CD4-positive, alpha-beta T cell treated with Interleukin-15 for 1 hour (primary cell): ENCODE results near the gene MAGI1.
"Not testable (repeated sequence)": the region's sequence is repeated elsewhere in the genome, so short reads cannot be mapped to it uniquely, and the experiment has no call there.

Experiments used
- DNase-seq: peaks from one replicate; pipeline ENCODE4 v3.0.0-alpha.2; 2020

Gene MAGI1

DNA sequence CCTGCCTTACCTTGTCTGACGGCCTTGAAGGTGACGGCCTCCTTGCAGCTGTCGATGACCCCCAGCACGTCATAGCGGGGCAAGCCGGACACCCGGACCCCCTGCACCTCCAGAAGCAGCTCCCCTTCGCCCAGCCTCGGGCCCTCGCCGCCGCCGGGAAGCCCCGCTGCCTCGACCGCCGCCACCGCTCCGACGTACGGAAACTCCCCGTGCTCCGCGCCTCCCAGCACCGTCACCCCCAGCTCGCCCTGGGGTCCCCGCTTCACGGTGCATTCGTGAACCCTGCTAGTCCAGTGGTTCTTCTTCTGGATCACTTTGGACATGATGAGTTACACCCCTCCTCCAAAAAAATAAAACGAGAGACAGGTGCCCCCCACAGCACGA is 740 bp downstream of the MAGI1 start:
- no peak for DNase-seq

GRCh38 chr3:66037330-66037985 is 1.3 kb downstream of the MAGI1 start:
- DNase-seq, result no peak

DNA sequence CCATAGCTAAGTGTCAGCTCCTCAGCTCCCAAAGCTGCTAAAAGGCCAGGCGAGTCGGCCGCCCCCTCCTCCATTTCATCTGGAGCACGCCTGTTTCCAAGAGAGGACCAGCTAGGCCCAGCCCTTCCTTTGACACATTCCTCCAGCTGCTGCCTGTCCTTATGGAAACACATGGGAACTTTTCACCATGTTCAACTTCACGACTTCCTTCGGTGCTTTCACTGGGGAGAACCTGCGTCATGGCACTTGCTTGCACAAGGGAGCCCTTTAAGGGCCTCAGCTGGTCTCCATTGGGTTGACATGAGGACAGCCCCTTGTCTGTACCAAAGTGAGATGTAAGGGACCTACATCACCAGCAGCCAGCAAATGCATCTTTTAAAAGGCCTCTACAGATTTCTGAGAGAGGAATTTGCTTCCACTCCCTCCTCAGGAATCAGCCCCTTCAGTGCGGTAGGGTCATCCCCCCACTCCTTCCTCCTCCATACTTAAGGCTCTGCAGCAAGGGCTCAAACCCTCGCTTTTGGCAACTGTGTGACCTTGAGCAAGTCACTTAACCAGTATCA is 2.1 kb downstream of the MAGI1 start:
- no peak for DNase-seq

DNA sequence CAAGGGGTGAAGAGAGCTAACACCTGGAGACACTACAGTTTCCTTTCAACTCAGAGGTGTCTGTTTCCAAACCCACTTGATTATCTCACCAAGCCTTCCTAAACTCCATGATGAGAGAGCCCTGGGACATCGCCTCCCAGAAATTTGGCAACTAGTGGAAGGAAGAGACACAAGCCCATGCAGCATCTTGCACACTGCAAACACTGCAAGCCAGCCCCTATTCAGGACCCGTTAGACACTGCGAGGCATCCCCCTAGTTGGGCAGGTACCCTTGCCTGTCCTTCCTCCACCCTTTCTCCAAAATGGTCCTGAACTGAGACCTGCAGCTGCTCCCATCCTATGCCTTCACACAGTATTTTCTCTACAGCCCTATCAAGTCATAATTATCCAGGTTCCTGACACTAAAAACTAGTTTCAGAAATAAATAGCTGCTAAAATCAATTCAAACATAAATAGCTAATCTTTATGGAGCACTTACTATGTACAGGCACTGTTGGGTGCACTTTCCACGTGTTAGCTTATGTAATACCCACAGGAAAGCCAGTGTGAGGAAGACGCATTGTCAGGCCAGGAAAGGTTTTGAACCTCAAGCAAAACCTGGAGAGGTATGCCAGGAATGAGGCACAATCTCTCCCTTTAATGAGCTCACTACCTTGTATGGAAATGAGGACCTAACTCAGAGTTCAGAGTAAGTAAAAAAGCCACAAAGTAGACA is 2.8 kb downstream of the MAGI1 start:
- DNase-seq, result no peak

GRCh38 chr3:66033241-66034138 is 5.2 kb downstream of the MAGI1 start:
- DNase-seq, result no peak

DNA sequence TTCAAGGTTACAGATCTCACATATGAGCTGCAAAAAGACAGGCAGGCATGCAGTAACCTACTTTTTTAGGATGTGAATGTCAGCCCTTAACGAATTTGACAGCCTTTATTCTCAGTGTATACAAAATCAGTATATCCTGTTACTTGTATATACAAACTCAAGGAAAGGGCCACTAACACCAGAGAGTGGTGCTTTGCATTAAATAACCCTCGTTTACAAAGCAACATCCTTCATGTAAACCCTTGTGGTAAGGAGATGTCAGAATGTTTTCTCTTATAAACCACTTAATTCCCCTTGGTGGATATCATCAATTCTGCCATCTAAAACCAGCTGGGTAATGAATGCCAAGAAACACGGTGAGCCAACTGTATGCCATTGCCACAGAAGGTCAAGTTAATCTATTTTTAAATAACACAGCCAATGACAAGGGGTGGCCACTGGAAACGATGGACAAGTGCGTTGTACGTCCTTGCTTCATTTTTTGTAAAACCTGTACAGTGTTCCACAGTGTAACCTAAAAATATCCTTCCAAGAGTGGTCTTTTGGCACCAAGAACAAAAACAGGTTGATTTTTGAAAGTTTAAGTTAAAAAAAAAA is 7.5 kb downstream of the MAGI1 start:
- DNase-seq, result no peak

GRCh38 chr3:66029443-66029842 is 9.3 kb downstream of the MAGI1 start:
- DNase-seq, result no peak

DNA sequence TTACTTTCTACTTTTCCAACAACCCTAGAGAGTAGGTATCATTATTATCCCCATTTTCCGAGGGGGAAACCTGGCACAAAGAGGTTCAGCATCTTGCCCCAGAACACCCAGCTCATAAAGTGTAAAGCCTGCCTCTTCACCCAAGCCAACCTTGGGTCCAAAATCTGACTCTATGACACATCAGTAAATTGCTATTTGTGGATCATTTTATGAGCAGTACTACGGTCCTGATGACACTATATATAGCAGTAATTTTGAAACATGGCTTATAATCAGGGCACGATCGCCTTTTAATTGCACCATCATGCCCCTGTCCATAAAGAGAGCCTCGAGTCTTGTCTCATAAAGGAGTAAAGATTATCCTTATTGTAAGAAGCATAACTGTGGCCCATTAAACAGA is 9.7 kb downstream of the MAGI1 start:
- DNase-seq, result no peak

DNA sequence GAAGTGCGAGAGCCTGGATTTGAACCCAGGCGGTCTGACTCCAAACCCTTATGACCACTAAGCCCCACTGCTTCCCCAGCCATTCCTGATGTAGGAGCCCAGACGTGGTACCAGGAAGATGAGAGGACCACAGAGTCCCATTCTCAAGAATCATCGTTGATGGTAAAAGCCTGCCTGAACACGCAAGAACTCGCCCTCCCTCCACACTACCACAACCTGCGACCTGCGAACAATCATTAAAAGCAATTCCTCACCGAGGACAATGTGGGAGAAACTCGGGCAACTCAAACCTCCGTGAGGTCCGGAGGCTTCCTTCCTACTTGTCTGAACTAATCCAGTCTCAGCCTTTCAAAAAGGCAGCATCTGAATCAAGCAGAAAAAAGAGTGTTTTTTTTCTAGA is 10.3 kb downstream of the MAGI1 start:
- no peak for DNase-seq

- DNase-seq, result not testable (repeated sequence)
These were observed 11.6 kb downstream of the MAGI1 start for GRCh38 chr3:66027099-66027498.

GRCh38 chr3:66023738-66024385 is 14.9 kb downstream of the MAGI1 start:
- DNase-seq, result no peak

- no peak for DNase-seq
These were observed 15.5 kb downstream of the MAGI1 start for GRCh38 chr3:66023229-66023628.

DNA sequence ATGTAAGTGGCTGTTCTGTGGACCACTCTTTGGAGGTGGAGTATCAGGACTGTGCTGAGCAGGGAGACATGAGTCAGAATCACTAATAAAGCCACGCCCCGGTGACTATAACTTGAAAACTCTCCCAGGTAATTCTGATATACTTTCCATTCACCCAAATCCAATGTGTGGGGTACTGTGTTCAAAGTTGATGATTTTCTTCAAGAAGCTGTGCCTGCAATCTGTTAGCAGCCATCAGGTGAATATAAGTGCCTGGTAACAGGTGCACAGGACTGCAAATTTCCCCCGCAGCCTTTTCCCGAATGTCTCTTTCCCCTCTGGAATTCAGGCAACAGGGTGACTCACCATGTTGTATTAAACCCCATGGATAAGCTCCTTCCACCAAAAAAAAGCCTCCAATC is 17.0 kb downstream of the MAGI1 start:
- no peak for DNase-seq

- no peak for DNase-seq
These were observed 18.8 kb downstream of the MAGI1 start for GRCh38 chr3:66019896-66020295.

DNA sequence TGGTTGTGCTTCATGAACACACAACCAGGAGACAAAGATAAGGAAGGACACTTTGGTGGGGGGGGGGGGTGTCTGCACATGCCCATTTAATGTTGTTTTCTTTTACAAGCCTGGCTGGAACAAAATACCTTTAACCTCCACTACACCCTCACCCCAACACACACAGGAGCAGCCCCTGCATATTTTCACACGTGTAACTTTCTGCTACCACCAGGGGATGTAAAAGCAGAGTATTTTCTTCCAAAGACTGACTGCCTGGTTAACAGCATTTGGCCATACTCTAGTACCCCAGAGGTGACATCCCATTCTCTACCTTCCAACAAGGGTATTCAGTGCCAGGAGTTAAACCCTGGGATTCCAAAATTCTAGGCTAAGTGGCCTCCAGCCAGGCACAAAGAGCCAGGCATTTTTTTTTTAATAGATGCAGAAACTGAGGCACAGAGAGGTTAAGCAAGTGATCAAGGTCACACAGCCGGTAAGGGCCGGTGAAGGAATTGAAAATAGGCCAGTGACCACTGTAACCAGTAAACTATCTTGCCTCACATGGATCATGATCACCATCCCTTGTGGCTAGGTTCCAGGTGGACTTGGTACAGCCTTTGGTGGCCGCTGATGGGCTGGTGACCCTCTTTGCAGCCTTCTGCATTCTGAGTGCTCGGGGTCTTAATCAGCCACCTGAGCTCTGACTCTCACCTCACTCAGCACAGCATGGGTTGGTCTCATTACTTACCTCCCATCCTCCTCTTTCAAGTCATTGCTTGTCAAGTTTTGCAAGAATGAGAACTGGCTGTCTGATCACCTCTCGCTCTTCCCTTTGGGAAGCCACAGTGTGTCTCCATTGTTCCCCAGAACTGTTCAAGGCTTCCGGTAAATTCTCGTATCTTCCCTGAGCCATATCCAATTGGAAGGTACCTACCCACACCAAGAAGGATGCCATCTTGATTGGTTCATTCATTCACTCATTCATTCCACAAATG is 20.4 kb downstream of the MAGI1 start:
- no peak for DNase-seq

- no peak for DNase-seq
These were observed 21.1 kb downstream of the MAGI1 start for GRCh38 chr3:66017591-66017990.

DNA sequence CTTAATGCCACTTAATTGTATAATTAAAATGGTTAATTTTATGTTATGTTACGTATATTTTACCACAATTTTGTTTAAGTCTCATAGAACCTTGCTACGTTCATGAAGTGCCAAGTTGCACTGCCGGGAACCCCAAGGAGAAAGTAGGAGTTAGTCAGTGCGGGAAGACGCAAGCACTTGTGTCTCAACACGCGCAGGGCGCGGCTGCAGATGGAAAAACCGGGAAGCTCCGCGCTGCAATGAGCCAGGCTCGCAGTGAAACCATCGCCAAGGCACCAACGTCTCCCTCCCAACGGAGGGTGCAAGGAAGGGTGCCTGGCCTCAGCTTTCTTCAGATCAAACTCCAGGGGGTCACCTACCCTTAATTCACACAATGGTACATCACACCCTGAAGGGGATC is 21.6 kb downstream of the MAGI1 start:
- DNase-seq, result no peak

GRCh38 chr3:66015841-66016240 is 22.9 kb downstream of the MAGI1 start:
- DNase-seq, result no peak

DNA sequence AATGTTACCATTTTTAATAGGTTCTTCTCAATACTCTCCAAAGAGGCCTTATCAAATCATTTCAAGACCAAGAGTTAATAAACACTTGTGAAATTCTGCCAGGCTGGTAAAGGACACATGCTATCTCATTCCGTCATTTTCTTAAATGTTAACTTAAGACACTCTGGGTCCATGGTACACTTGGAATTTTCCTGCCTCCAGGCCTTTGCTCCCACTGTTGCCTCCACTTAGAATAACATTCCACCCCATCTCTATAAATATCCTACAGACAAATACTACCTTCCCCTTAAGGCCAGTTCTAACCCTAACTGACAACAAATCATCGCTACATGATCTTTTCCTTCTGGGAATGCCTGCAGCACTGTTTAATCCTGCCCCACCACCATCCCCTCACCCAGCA is 24.1 kb downstream of the MAGI1 start:
- no peak for DNase-seq

GRCh38 chr3:66014056-66014455 is 24.7 kb downstream of the MAGI1 start:
- no peak for DNase-seq

- no peak for DNase-seq
These were observed 26.0 kb downstream of the MAGI1 start for GRCh38 chr3:66012711-66013110.
